GF-D8 (cell line): ENCODE results near the gene METTL9.
"Not testable (repeated sequence)": the region's sequence is repeated elsewhere in the genome, so short reads cannot be mapped to it uniquely, and the experiment has no call there.

Experiments used
- DNase-seq: peaks from one replicate; lab custom pipeline; 2025; lab: John Stamatoyannopoulos, UW

The METTL9 gene

GRCh38 chr16:21599122-21600030 is at the start of gene METTL9:
Gene METTL9, plus strand, starts transcription at chr16:21599577. Its CDS starts 157 bp downstream, at chr16:21599734.
- DNase-seq, result peak; percentile 72

- DNase-seq, result not testable (repeated sequence)
Measured at GRCh38 chr16:21549975-21550374, 49.4 kb upstream of the METTL9 start.

GRCh38 chr16:21550435-21550834 is 48.9 kb upstream of the METTL9 start:
- not testable (repeated sequence) for DNase-seq

GRCh38 chr16:21551076-21551475 is 48.3 kb upstream of the METTL9 start:
- DNase-seq, result not testable (repeated sequence)

- not testable (repeated sequence) for DNase-seq
Measured at GRCh38 chr16:21551600-21551999, 47.8 kb upstream of the METTL9 start.

GRCh38 chr16:21553481-21554296 is 45.7 kb upstream of the METTL9 start:
- DNase-seq, result not testable (repeated sequence)

- peak; percentile 61 for DNase-seq
Measured at GRCh38 chr16:21554795-21555585, 44.4 kb upstream of the METTL9 start.

GRCh38 chr16:21555621-21556020 is 43.8 kb upstream of the METTL9 start:
- not testable (repeated sequence) for DNase-seq

- not testable (repeated sequence) for DNase-seq
Measured at GRCh38 chr16:21556026-21556595, 43.3 kb upstream of the METTL9 start.

GRCh38 chr16:21556651-21557241 is 42.6 kb upstream of the METTL9 start:
- DNase-seq, result not testable (repeated sequence)

GRCh38 chr16:21560462-21560861 is 38.9 kb upstream of the METTL9 start:
- no peak for DNase-seq

GRCh38 chr16:21563676-21564075 is 35.7 kb upstream of the METTL9 start:
- DNase-seq, result no peak

- DNase-seq, result not testable (repeated sequence)
Measured at GRCh38 chr16:21564367-21564766, 35.0 kb upstream of the METTL9 start.

- DNase-seq, result no peak
Measured at GRCh38 chr16:21565507-21565860, 33.9 kb upstream of the METTL9 start.

- DNase-seq, result no peak
Measured at GRCh38 chr16:21565861-21566669, 33.3 kb upstream of the METTL9 start.

GRCh38 chr16:21566891-21567414 is 32.4 kb upstream of the METTL9 start:
- DNase-seq, result no peak

GRCh38 chr16:21567496-21567895 is 31.9 kb upstream of the METTL9 start:
- DNase-seq, result not testable (repeated sequence)

GRCh38 chr16:21568502-21569189 is 30.7 kb upstream of the METTL9 start:
- DNase-seq, result no peak

GRCh38 chr16:21570676-21571017 is 28.7 kb upstream of the METTL9 start:
- no peak for DNase-seq

GRCh38 chr16:21573506-21573905 is 25.9 kb upstream of the METTL9 start:
- not testable (repeated sequence) for DNase-seq
